ENCODE measurements around the gene DUSP15. TPM values are rescaled to one million over a fixed set of nuclear protein-coding genes. Genes with fewer than 3 reads are reported as not detected.

The DUSP15 gene
- total and polyA plus RNA-seq, 12 donors, result 2.4 to 17.6 (median 6.1) TPM

GRCh38 chr20:31842471-31843157 is 27.7 kb downstream of the DUSP15 start:
- Histone ChIP-seq H3K36me3 (replicated peaks in 1 of 2) (no peaks in the 10 kb centered on the region), H3K27ac (peak overlapping the region in 3 of 5 donors; percentile 13 to 89 (median 37)), H3K9me3 (replicated peaks in 1 of 3) (no peaks in the 10 kb centered on the region), H3K4me1 (replicated peaks in 1 of 2) (peaks cover 0 to 7% of the 10 kb centered on the region in 2 donors), H3K4me3 (no peak overlapping the region), H3K27me3 (no peaks in the 10 kb centered on the region)
- TF ChIP-seq CTCF (IDR thresholded peaks at IDR 0.05) (no peak), POLR2A (IDR thresholded peaks at IDR 0.05) (no peak)
- intact Hi-C loops (cut with DNase I), result no loop called here
- peak in 3 of 7 donors; percentile 27 to 45 (median 39) for DNase-seq
- WGBS, 4 donors, result 60 to 63% (median 62%) methylated on average over 5 to 12 of the region's 12 CpGs

- WGBS, 4 donors, result 50 to 65% (median 58%) methylated on average over 2 to 8 of the region's 8 CpGs
- intact Hi-C loops (cut with DNase I), result no loop called here
- DNase-seq, result no peak
- H3K4me1 ChIP-seq (replicated peaks in 1 of 2), result peaks cover 0 to 11% of the 10 kb centered on the region in 2 donors
- TF ChIP-seq CTCF (IDR thresholded peaks at IDR 0.05) (no peak), POLR2A (IDR thresholded peaks at IDR 0.05) (no peak)
- no peaks in the 10 kb centered on the region for H3K27me3 ChIP-seq
- H3K27ac ChIP-seq, result peak overlapping the region in 3 of 5 donors; percentile 13 to 89 (median 47)
- H3K9me3 ChIP-seq (replicated peaks in 1 of 3), result no peaks in the 10 kb centered on the region
- no peaks in the 10 kb centered on the region for H3K36me3 ChIP-seq (replicated peaks in 1 of 2)
- no peak overlapping the region for H3K4me3 ChIP-seq
Measured at GRCh38 chr20:31841928-31842327, 28.4 kb downstream of the DUSP15 start.

- 73 to 79% (median 78%) methylated on average over 11 to 15 of the region's 15 CpGs for WGBS, 4 donors
- no peaks in the 10 kb centered on the region for H3K9me3 ChIP-seq (replicated peaks in 1 of 3)
- H3K27me3 ChIP-seq, result no peaks in the 10 kb centered on the region
- no peaks in the 10 kb centered on the region for H3K36me3 ChIP-seq (replicated peaks in 1 of 2)
- intact Hi-C loops (cut with DNase I), result no loop called here
- peak overlapping the region in 3 of 5 donors; percentile 13 to 89 (median 47) for H3K27ac ChIP-seq
- H3K4me3 ChIP-seq, result no peak overlapping the region
- no peak for TF ChIP-seq POLR2A (IDR thresholded peaks at IDR 0.05)
- no peak for TF ChIP-seq CTCF (IDR thresholded peaks at IDR 0.05)
- no peak for DNase-seq
- H3K4me1 ChIP-seq (replicated peaks in 1 of 2), result peaks cover 4 to 18% of the 10 kb centered on the region in 2 donors
Measured at GRCh38 chr20:31840906-31841816, 29.2 kb downstream of the DUSP15 start.

- intact Hi-C loops (cut with DNase I), result no loop called here
- WGBS, 4 donors, result 62 to 76% (median 72%) methylated on average over 4 to 5 of the region's 5 CpGs
- Histone ChIP-seq H3K4me1 (replicated peaks in 1 of 2) (peaks cover 8 to 23% of the 10 kb centered on the region in 2 donors), H3K27ac (no peak overlapping the region), H3K9me3 (replicated peaks in 1 of 3) (no peaks in the 10 kb centered on the region), H3K27me3 (no peaks in the 10 kb centered on the region), H3K36me3 (replicated peaks in 1 of 2) (no peaks in the 10 kb centered on the region), H3K4me3 (no peak overlapping the region)
- DNase-seq, result no peak
- TF ChIP-seq POLR2A (IDR thresholded peaks at IDR 0.05), result no peak
- TF ChIP-seq CTCF (IDR thresholded peaks at IDR 0.05), result no peak
Measured at GRCh38 chr20:31839782-31840487, 30.4 kb downstream of the DUSP15 start.

Data from adrenal gland (tissue), 12 donors.